Natural killer cell (primary cell): ENCODE measurements around the gene TECPR1. TPM values are rescaled to one million over a fixed set of nuclear protein-coding genes. Genes with fewer than 3 reads are reported as not detected.

Experiments
- ATAC-seq, 3 donors: fragments of 150-1000 bp in 2 of 3; fragments of 200-7000 bp in 1 of 3; cut with Tn5 transposase; 1 replicate in 1 of 3; 2 replicates in 2 of 3; pipeline ENCODE4 v1.10.0; 2021; ENCODE audit warnings: mild to moderate bottlenecking in 2 of 3, moderate library complexity in 2 of 3
- DNase-seq, 2 donors: peaks; one replicate each; pipeline versions ENCODE4 v3.0.0 to v3.0.0-alpha.2; 2013 to 2021; ENCODE audit warnings: mixed read lengths in 1 of 2
- H3K27ac ChIP-seq: one replicate; pipeline ENCODE4 v1.5.1; 2013; ENCODE audit warnings: mild to moderate bottlenecking, low read length
- H3K27me3 ChIP-seq: one replicate; pipeline ENCODE4 v1.6.1; 2013; ENCODE audit warnings: low read length; ENCODE audit not compliant: control insufficient read depth, insufficient read depth
- H3K36me3 ChIP-seq: one replicate; pipeline ENCODE4 v1.6.1; 2013; ENCODE audit warnings: low read length; ENCODE audit not compliant: control insufficient read depth, insufficient read depth
- H3K4me1 ChIP-seq: one replicate; pipeline ENCODE4 v1.6.1; 2013; ENCODE audit warnings: low read length; ENCODE audit not compliant: control insufficient read depth, insufficient read depth
- H3K4me3 ChIP-seq: one replicate; pipeline ENCODE4 v1.5.1; 2013; ENCODE audit warnings: low read length
- H3K9me3 ChIP-seq: one replicate; pipeline ENCODE4 v1.6.1; 2013; ENCODE audit warnings: low read length; ENCODE audit not compliant: control insufficient read depth, insufficient read depth
- H3K27ac Mint-ChIP-seq, 2 donors: one replicate each; pipeline ENCODE4 v1.8.0; 2022; ENCODE audit warnings: mild to moderate bottlenecking in 2 of 2, mixed read lengths in 2 of 2, moderate library complexity in 1 of 2
- H3K27me3 Mint-ChIP-seq, 2 donors: one replicate each; pipeline ENCODE4 v1.8.0; 2022; ENCODE audit warnings: low read depth in 2 of 2, mixed read lengths in 2 of 2
- H3K36me3 Mint-ChIP-seq: one replicate; pipeline ENCODE4 v1.8.0; 2022; ENCODE audit warnings: mixed read lengths
- H3K4me1 Mint-ChIP-seq, 2 donors: one replicate each; pipeline ENCODE4 v1.8.0; 2022; ENCODE audit warnings: mixed read lengths in 2 of 2
- H3K4me3 Mint-ChIP-seq: one replicate; pipeline ENCODE4 v1.8.0; 2022; ENCODE audit warnings: mild to moderate bottlenecking, moderate library complexity, mixed read lengths
- H3K9me3 Mint-ChIP-seq, 2 donors: one replicate each; pipeline ENCODE4 v1.8.0; 2022; ENCODE audit warnings: mixed read lengths in 2 of 2
- WGBS: methylation state at CpG from one replicate; pipeline ENCODE4 v1.1.7; 2013; ENCODE audit warnings: missing lambda C conversion rate; ENCODE audit not compliant: insufficient coverage; 5-methylcytosine and 5-hydroxymethylcytosine counted together
- intact Hi-C: fragments of 100-400 bp; cut with micrococcal nuclease; formaldehyde crosslinking; loops from one replicate; pipeline ENCODE4 v1.14.2; 2022
- total RNA-seq, 4 donors: library from RNA; stranded (reverse); fragments of 120-200 nt in 1 of 4; gene quantifications; one replicate each; pipeline versions ENCODE4 v1.2.3 to v1.2.4, GENCODE V29; 2013 to 2022
- TF ChIP-seq, protein P1 (sequence below): fragments of 200-600 bp; IDR thresholded peaks from one replicate; pipeline ENCODE4 v1.8.0; 2022; ENCODE audit warnings: antibody characterized with exemption

TECPR1 gene
- total RNA-seq, 3 donors from 2014 or later (not counting 1 experiment from before 2014, with no cell fraction given) = 68.8 to 76.7 (median 70.3) TPM

- H3K27me3 ChIP-seq = peaks cover 6% of the 10 kb centered on the region
- Mint-ChIP-seq H3K27me3 (no peaks in the 10 kb centered on the region), H3K4me1 (peaks cover 0 to 4% of the 10 kb centered on the region in 2 donors), H3K9me3 (no peaks in the 10 kb centered on the region), H3K36me3 (no peaks in the 10 kb centered on the region), H3K27ac (no peak overlapping the region), H3K4me3 (peak overlapping the region; percentile 28)
- ATAC-seq = no peak
- no peak overlapping the region for H3K4me3 ChIP-seq
- H3K4me1 ChIP-seq = peaks cover 10% of the 10 kb centered on the region
- TF ChIP-seq, protein P1, sequence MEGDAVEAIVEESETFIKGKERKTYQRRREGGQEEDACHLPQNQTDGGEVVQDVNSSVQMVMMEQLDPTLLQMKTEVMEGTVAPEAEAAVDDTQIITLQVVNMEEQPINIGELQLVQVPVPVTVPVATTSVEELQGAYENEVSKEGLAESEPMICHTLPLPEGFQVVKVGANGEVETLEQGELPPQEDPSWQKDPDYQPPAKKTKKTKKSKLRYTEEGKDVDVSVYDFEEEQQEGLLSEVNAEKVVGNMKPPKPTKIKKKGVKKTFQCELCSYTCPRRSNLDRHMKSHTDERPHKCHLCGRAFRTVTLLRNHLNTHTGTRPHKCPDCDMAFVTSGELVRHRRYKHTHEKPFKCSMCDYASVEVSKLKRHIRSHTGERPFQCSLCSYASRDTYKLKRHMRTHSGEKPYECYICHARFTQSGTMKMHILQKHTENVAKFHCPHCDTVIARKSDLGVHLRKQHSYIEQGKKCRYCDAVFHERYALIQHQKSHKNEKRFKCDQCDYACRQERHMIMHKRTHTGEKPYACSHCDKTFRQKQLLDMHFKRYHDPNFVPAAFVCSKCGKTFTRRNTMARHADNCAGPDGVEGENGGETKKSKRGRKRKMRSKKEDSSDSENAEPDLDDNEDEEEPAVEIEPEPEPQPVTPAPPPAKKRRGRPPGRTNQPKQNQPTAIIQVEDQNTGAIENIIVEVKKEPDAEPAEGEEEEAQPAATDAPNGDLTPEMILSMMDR = no peak
- no peaks in the 10 kb centered on the region for H3K9me3 ChIP-seq
- no peak for DNase-seq
- no peak overlapping the region for H3K27ac ChIP-seq
- 92% methylated on average over 30 of the region's 30 CpGs for WGBS
- intact Hi-C loops = no loop called here
- no peaks in the 10 kb centered on the region for H3K36me3 ChIP-seq
Observed at GRCh38 chr7:98212532-98213041, 39.4 kb downstream of the TECPR1 start.

GRCh38 chr7:98211676-98212531 lies 40.1 kb downstream of the TECPR1 start:
- H3K4me3 Mint-ChIP-seq = peak overlapping the region; percentile 40
- 91% methylated on average over 49 of the region's 49 CpGs for WGBS
- no peaks in the 10 kb centered on the region for H3K36me3 Mint-ChIP-seq
- intact Hi-C loops = no loop called here
- Histone ChIP-seq H3K36me3 (peaks cover 4% of the 10 kb centered on the region), H3K4me1 (peaks cover 10% of the 10 kb centered on the region), H3K27me3 (peaks cover 6% of the 10 kb centered on the region), H3K9me3 (no peaks in the 10 kb centered on the region), H3K4me3 (no peak overlapping the region), H3K27ac (no peak overlapping the region)
- H3K27ac Mint-ChIP-seq = no peak overlapping the region
- H3K9me3 Mint-ChIP-seq = no peaks in the 10 kb centered on the region
- peak in 1 of 3 donors; percentile 8 for ATAC-seq
- H3K27me3 Mint-ChIP-seq = no peaks in the 10 kb centered on the region
- TF ChIP-seq, protein P1 = no peak
- DNase-seq = no peak
- peaks cover 0 to 4% of the 10 kb centered on the region in 2 donors for H3K4me1 Mint-ChIP-seq

GRCh38 chr7:98211221-98211675 lies 40.8 kb downstream of the TECPR1 start, which contains the start of gene BHLHA15:
Gene BHLHA15, plus strand, starts transcription at chr7:98211439. Its CDS starts 871 bp downstream, at chr7:98212310.
- Histone ChIP-seq H3K4me1 (peaks cover 10% of the 10 kb centered on the region), H3K9me3 (no peaks in the 10 kb centered on the region), H3K36me3 (peaks cover 7% of the 10 kb centered on the region), H3K4me3 (no peak within 1 kb of the TSS), H3K27me3 (peaks cover 6% of the 10 kb centered on the region), H3K27ac (no peak within 1 kb of the TSS)
- peaks cover 0 to 4% of the 10 kb centered on the region in 2 donors for H3K4me1 Mint-ChIP-seq
- WGBS = 4% methylated on average over 44 of the region's 45 CpGs
- no peaks in the 10 kb centered on the region for H3K27me3 Mint-ChIP-seq
- intact Hi-C loops = no loop called here
- ATAC-seq (peak in 2 of 3 donors; percentile 29 to 49), DNase-seq (peak in 1 of 2 donors; percentile 33)
- peak within 1 kb of the TSS; percentile 52 for H3K4me3 Mint-ChIP-seq
- no peak within 1 kb of the TSS for H3K27ac Mint-ChIP-seq
- H3K36me3 Mint-ChIP-seq = no peaks in the 10 kb centered on the region
- no peaks in the 10 kb centered on the region for H3K9me3 Mint-ChIP-seq
- TF ChIP-seq, protein P1 = no peak
